HFF-Myc (cell line): ENCODE measurements around the gene USP10.

Experiments
- DNase-seq: peaks from one replicate; pipeline ENCODE4 v3.0.0-alpha.2; 2011; ENCODE audit warnings: low read depth; ENCODE audit errors: extremely low read depth
- H3K4me3 ChIP-seq: replicated peaks from 2 replicates; pipeline ENCODE4 v1.5.1; 2011; ENCODE audit warnings: low read depth, mild to moderate bottlenecking, control low read depth, low read length
- TF ChIP-seq, protein P1 (sequence below): IDR thresholded peaks from 2 replicates; pipeline ENCODE4 v1.5.1; 2012; ENCODE audit warnings: mild to moderate bottlenecking, low read depth, low read length, control low read depth; ENCODE audit errors: missing control alignments

Gene USP10

DNA sequence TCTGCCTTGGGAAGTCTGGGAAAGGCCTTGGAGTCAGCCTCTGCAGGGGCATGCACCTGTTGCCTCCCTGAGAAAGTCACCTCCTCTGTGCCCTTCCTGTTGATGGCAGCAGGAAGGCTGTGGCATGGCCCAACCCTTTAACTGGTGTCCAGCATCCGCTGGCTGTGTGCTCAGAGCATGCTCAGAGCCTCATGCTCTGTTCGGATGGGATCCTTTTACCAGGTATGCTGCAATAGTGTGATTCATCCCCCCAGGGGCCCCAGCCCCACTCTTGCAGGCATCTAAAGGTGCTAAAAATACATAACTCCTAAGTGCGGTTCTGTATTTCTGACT is 26.6 kb upstream of the USP10 start:
- no peak overlapping the region for H3K4me3 ChIP-seq
- TF ChIP-seq, protein P1, sequence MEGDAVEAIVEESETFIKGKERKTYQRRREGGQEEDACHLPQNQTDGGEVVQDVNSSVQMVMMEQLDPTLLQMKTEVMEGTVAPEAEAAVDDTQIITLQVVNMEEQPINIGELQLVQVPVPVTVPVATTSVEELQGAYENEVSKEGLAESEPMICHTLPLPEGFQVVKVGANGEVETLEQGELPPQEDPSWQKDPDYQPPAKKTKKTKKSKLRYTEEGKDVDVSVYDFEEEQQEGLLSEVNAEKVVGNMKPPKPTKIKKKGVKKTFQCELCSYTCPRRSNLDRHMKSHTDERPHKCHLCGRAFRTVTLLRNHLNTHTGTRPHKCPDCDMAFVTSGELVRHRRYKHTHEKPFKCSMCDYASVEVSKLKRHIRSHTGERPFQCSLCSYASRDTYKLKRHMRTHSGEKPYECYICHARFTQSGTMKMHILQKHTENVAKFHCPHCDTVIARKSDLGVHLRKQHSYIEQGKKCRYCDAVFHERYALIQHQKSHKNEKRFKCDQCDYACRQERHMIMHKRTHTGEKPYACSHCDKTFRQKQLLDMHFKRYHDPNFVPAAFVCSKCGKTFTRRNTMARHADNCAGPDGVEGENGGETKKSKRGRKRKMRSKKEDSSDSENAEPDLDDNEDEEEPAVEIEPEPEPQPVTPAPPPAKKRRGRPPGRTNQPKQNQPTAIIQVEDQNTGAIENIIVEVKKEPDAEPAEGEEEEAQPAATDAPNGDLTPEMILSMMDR: no peak
- no peak for DNase-seq

DNA sequence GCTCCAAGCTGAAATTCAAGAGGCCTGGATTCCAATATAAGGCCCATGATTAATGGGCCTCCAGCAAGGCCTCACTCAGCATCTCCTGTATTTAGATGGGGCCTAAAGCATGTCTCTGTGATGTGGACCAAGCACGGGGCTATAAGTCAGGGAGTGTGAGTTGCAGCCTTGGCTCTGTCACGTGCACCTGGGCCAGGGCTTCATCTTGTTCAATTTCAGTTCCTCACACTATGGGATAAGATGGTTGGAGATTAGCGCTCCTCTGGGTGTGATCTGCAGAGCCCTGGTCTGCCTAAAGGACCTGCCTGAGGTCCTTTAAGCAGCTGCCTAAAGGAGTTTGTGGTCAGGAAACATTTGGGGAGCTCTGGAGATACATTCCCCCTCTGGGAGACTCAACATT is 26.2 kb upstream of the USP10 start:
- DNase-seq: no peak

DNA sequence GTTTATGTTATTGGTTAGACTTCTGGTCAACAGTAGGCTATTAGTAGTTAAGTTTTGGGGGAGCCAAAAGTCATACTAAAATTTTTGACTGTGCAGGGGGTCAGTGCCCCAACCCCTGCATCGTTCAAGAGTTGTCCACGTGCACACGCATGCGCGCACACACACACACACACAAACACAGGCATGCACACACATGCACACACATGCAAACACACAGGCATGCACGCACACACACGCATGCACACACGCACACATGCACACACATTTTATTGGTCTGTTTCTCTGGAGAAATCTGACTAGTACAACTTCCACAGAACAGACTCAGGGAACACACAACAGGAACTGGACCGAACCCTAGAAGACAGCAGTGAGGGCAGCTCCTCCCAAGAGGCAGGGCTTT is 24.4 kb upstream of the USP10 start:
- no peak overlapping the region for H3K4me3 ChIP-seq
- TF ChIP-seq, protein P1: no peak
- no peak for DNase-seq

More for the DNA sequence above, 26.2 kb upstream of the USP10 start:
- H3K4me3 ChIP-seq: no peak overlapping the region
- TF ChIP-seq, protein P1: no peak

DNA sequence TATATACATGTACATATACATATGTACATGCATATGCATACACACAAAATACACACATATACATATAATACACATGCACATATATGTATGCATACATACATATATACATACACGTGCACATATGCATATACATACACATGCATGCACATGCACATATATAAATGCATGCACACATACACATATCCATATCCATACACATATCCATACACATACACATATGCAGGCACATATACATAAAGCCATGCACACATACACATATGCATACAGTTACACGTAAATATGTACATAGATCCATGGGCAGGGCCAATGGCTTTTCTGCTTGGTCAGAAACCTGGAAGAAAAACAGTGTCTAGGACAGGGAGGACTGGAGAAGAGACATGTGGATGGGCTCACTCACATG is 23.9 kb upstream of the USP10 start:
- H3K4me3 ChIP-seq: no peak overlapping the region

DNA sequence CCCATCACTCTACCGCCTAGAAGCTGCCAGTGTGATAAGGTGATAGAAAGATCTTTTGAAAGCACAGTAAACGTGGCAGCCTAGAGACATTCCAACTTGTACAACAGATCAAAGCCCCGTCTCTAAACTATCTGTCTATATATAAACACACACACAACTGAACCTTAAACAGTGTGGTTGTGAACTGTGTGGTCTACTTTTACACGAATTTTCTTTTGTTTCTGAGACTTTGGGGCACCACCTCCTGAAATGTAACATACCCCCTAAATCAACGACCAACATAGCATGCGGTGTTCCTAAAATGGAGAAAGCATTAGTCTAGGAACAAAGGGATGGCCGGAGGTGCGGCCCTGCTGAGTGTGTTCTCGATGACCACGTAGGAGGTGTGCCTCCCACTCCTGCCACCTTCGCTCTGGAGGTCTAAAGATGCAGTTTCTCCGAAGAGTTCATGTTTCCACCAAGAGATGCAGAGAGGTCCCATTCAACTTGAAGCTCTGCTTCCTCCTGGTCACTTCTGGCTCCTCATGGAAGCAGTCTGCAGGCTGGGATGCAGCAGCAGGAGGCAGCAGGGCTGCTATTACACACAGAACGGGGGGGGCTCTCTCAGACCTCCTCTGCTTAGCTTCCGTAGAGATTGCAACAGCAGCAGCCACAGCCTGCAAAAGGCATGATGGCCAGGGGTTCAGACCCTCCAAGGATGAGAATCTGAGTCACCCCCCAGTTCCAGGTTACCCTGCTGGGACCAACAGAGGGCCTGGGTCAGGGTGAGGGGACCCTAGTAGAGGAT is 22.6 kb upstream of the USP10 start:
- TF ChIP-seq, protein P1: no peak
- no peak overlapping the region for H3K4me3 ChIP-seq
- DNase-seq: no peak

More for the DNA sequence above, 23.9 kb upstream of the USP10 start:
- TF ChIP-seq, protein P1: no peak
- DNase-seq: no peak

DNA sequence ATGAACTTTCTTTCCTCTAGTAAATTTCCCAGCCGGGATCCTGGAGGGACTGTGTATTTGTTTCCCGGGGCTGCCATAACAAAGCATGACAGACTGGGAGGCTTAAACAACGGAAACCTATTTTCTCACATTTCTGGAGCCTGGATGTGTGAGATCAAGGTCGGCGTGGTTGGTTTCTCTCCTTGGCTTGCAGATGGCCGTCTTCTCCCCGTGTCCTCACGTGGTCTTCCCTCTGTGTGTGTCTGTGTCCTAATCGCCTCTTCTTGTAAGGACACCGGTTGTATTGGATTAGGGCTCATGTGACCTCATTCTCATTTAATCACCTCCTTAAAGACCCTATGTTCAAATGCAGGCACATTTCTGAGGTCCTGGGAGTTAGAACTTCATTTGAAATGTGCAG is 22.0 kb upstream of the USP10 start:
- no peak for DNase-seq
- H3K4me3 ChIP-seq: no peak overlapping the region
- TF ChIP-seq, protein P1: no peak

DNA sequence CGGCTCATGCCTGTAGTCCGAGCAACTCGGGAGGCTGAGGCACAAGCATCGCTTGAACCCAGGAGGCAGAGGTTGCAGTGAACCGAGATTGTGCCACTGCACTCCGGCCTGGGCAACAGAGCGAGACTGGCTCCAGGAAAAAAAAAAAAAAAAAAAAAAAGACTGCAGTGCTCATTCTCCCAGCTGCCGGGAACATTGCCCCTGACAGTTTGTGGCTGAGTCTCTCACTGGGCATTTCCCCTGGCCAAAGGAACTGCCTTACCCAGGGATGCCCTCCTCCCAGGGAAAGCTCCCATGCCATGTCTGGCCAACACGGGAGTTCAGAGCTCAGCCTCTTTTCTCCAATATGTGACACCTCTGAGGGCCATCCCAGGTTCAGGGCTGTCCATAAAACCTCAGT is 21.3 kb upstream of the USP10 start:
- DNase-seq: no peak
- TF ChIP-seq, protein P1: no peak
- H3K4me3 ChIP-seq: no peak overlapping the region
